Measurements from ENCODE around the gene RCE1. TPM values are rescaled to one million over a fixed set of nuclear protein-coding genes. Genes with fewer than 3 reads are reported as not detected.

Gene RCE1
- total RNA-seq, 2 donors from 2014 or later, result 25.5 to 28.3 TPM

DNA sequence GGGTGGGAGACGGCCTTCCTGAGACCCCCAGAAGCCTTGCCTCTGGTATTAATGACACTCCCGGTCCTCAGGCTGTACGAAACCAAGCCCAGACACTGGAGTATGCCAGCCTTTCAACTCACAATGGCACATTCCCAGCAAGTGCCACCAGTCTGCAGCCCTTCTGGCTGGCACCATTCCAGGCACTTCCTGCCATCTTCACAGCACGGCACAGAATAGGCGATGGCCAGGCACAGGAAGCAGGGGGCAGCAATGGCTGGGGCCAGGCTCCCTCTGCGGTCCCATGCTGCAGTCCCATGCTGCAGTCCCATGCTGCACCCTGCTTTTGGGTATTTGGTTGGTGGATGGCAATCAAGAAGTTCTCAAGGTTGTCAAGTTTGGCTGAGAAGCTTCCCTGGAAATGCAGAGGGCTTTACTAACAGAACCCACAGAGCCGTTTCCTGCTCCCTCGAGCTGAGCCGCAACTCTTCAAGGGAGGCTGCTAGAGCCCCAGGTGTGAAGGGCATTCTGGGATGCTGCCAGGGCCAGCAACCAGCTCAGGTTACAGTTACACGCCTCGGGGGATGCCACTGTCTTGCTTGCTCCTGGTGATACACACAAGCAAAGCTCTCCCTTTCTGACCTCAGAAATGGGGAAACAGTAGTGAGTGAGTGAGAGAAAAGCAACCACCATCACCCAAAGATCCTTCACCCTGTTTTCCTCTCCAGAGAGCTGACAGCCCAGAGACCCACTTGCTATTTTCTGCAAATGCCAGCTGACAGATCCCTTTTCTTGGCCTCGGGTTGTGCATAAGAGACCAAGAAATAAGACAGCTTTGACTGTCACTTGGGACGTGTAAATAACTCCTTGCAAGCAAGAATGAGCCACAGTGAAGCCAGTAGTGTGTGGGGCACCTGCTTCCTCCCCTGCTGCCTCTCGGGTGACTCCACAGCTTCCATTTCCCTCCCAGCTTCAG is 37.5 kb downstream of the RCE1 start:
- ATAC-seq, result no peak

DNA sequence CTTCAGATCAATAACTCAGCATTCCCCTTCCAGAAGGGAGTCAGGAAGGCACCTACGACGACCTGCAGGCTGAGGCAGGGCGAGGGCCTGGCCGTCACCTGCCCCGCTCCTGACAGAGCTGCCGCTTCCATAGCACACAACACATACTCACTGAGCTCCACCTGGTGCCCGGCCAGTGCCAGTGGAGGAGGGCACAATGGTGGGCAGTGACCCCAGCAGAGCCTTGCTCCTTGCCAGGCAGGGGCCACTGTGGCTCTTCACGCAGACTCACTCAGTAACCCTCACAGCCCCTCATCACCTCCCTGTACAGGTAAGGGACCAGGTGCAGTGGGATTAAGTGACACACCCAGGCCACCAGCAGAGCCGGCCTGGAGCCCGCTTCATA is 38.2 kb downstream of the RCE1 start:
- DNase-seq (no peak), ATAC-seq (no peak)
- intact Hi-C loops (cut with DNase I, micrococcal nuclease), result no loop called here

More for the DNA sequence above, 37.5 kb downstream of the RCE1 start:
- intact Hi-C loops (cut with DNase I, micrococcal nuclease), result no loop called here
- no peak for DNase-seq

DNA sequence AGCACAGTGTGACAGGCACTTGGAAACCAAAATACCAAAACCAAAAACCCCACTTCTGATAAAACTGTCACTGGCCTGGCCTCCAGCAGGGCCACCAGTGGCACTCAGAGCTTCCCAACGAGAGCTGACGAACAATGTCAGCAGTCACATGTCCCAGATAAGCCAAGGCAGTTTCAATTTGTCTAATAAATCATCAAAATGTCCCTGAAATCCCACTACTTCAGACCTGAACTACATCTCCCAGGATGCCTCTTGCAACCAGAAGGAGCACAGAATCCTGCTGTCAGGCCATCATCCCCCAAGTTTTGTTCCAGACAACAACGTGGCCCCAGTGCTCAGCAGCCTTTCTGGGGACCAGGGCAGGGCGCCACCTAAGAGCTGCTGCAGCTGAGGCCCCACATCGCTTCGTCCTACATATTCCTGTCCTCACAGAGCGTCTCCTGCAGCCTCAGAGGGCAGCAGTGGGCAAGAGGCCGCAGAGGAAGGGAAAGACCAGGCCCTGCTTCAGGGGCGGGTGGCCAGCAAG is 38.7 kb downstream of the RCE1 start:
- ATAC-seq (no peak), DNase-seq (no peak)
- intact Hi-C loops (cut with DNase I, micrococcal nuclease), result no loop called here

DNA sequence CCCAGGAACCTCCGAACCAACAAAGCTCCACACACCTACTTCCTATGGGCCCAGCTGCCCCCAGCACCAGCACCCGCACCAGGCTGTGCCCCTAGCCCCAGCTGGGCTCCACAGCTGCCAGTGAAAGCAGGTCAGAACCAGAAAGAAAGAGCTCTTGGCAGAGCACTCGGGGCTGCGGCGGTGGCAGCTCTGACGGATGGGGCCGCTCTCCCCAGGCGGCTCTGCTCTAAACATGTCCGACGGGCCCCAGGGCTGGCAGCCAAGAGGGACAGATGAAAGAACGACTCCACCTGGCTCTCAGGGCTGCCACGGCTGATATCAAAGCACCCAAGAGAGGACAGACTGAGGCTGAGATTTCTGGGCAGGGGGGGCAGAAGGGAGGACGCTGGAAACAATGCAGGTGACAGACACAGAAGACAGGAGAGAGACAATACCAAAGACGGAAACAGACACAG is 39.3 kb downstream of the RCE1 start:
- DNase-seq (no peak), ATAC-seq (peak; percentile 31)
- intact Hi-C loops (cut with DNase I, micrococcal nuclease), result no loop called here

DNA sequence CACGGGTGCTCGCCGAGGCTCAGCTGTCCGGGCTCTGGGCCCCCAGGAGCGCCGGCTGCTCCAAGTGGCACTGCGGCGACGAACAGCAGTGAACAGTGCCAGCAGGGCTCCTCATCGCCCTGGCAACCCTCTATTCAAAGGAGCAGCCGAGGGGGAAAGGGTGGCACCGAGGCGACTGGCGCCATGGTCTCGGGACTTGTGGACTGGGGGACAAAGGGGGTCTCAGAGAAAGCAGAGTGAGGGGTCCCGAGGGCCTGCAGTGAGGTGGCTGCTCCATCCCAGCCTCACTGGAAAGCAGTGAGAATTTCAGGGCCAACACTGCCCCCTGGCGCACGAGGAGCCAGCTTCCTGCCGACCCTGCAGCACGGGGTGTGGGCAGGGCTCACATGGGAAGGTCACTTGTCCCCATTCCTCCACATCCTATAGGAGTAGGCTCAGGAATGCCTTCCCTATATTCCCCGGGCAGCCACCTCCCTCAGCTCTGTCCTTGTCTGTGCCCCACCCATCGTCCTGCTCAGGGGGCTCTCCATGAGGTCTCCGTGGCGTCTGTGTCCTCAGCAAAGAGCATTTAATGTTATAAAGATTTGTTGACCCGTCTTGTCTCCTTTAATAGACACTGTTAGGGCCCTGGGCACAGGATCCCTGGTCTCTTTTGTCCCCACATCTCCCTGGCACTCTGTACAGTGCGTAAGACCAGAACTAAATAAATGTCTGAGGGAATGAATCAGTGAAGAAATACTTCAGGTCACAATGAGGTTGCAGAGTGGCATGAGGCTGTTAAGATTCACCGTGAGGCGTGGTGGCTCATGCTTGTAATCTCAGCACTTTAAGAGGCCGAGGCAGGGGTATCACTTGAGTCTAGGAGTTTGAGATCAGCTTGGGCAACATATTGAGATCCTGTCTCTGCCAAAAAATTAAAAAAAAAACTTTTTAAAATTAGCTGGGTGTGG is 40.0 kb downstream of the RCE1 start:
- intact Hi-C loops (cut with DNase I, micrococcal nuclease), result no loop called here
- peak; percentile 94 for ATAC-seq
- peak; percentile 68 to 89 for DNase-seq

DNA sequence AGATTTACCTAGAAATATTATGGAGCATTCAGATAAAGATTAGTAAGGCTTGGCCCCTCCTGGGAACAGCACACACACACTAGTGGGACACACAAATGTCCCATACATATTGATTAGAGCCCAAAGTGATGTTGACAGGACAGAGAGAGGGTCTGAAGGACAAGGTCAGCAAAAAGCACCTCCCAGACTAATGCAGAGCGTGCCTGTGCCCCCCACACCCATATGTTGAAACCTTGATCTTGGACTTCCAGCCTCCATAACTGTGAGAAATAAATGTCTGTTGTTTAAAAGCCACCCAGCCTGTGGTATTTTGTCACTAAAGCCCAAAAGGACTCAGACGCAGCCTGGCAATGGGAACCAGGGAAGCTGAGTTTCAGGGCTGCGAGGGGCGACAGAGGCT is 41.2 kb downstream of the RCE1 start:
- intact Hi-C loops (cut with DNase I, micrococcal nuclease), result no loop called here
- DNase-seq (no peak), ATAC-seq (no peak)

DNA sequence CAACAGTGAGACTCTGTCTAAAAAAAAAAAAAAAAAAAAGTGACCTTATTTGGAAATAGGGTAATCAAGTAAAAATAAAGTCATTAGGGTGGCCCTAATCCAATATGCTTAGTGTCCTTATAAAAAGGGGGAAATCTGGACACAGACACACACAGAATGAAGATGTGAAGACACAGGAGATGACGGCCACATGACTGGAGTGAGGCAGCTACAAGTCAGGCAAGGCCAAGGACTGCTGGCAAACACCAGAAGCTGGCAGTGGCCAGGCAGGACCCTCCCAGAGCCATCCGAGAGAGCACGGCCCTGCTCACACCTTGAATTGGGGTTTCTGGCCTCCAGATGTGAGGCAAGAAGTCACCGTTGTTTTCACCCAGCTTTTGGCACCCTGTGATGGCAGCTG is 42.2 kb downstream of the RCE1 start:
- ATAC-seq, result no peak
- DNase-seq, result no peak
- intact Hi-C loops (cut with DNase I, micrococcal nuclease), result no loop called here

DNA sequence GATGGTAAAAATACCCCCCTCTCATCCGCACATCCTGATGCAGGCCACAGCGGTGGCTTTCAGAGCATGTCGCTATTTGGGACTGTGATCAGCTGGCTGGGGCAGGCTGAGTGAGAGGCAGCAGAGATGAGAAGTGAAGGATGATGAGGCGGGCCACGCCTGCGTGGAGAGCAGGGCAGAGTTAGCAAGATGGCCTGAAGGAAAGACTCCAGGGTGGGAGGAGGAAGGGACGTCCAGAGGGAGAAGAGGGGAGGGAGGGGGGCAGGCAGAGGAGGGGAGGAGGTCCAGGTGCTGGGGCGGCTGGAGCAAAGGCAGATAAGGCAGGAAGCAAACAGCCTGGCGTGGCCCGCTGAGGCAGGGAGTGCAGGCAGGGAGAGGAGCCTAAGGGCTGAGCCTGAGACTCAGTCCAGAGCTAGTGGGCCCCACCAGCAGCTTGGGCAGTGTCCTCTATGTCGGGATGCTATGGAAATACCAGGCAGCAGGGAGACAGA is 42.8 kb downstream of the RCE1 start:
- ATAC-seq (no peak), DNase-seq (no peak)
- intact Hi-C loops (cut with DNase I, micrococcal nuclease), result no loop called here

DNA sequence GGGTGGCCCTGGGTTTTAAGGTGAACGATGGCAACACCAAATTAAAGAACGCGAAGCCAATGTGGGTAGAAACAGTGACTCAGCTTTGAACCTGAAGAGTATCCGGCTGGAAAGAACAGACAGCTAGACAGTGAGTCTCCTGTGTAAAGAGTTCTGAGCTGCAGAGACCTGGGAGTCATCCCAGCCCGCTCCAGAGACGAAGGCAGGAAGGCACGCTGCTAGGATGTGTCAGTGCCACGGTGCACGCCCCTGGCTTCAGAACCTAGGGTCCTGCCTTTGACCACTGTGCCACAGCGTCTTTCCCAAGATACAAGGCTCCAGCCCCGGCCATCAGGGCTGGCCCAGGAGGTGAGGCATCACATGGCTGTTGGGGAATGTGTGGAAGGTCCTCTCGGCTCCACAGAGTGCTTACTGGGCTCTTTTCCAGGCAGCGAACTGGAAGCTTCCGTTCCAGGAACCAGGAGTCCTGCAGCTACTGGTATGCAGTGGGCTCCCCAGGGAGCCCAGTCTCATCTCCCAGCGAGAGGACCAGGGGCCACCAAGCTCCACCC is 43.5 kb downstream of the RCE1 start:
- ATAC-seq, result no peak
- intact Hi-C loops (cut with DNase I, micrococcal nuclease), result no loop called here
- no peak for DNase-seq

DNA sequence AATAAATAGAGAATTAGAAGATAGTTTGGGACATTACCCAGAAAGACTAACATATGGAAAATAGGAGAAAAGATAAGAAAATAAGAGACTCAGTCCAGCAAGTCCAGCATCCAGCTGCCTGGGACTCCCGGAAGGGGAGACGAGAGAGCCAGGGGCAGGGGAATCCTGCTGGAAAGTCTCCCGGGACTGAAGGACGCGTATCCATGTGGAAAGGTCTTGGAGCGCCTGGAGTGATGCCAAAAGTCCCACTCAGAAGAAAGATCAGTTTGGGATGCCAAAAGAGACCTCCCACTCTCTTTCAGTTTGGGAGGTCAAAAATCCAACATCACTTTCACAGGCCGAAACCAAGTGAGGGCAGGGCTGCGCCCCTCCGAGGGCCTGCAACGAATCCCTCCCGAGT is 44.3 kb downstream of the RCE1 start:
- DNase-seq (no peak), ATAC-seq (no peak)
- intact Hi-C loops (cut with DNase I, micrococcal nuclease), result no loop called here

- intact Hi-C loops (cut with DNase I, micrococcal nuclease), result no loop called here
- ATAC-seq (no peak), DNase-seq (no peak)
Measured at GRCh38 chr11:66888282-66888681, 45.0 kb downstream of the RCE1 start.

- ATAC-seq, result no peak
- intact Hi-C loops (cut with DNase I, micrococcal nuclease), result no loop called here
- no peak for DNase-seq
Measured at GRCh38 chr11:66889960-66890359, 46.7 kb downstream of the RCE1 start.

- intact Hi-C loops (cut with DNase I, micrococcal nuclease), result no loop called here
- DNase-seq (peak in 1 of 2 donors; percentile 56), ATAC-seq (peak; percentile 97)
Measured at GRCh38 chr11:66891851-66892660, 48.8 kb downstream of the RCE1 start.

DNA sequence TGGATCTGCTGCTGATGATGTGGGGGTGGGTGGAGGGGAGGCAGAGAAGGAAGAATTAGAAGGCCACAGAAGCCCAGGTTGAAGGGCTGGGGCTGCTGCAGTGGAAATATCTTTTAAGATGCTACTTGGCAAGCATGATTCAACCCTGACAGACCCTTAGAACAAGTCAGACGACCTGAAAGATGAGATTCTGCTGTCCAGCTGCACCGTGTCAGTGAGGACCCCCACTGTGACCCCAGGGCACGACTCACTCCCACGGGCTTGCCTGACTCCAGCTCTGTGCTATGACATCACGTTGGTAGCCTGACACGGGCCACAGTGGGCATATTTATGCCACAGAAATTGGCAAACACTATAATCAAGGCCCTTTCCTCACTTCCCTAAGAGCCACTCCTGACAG is 49.7 kb downstream of the RCE1 start:
- ATAC-seq, result no peak
- DNase-seq, result no peak
- intact Hi-C loops (cut with DNase I, micrococcal nuclease), result no loop called here

DNA sequence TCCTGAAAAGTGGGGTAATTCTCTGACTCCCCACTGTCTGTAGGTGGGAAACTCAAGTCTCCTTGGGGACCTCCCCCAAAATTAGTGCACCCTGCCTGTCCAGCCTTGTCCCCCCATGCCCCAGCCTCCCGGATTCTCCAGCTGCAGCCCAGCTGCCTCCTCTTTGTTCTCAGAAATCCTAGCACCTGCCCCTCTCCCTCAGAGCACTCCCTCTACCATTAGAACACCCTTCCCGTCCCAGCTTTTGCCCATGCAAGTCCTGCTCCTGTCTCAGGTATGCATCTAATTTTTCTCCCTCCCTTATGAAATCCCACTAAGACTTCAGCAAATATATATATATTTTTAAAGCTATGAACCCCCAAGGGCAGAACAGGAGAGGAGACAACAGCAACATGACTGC is 50.9 kb downstream of the RCE1 start:
- no peak for DNase-seq
- intact Hi-C loops (cut with DNase I, micrococcal nuclease), result no loop called here

More for the DNA sequence above, 50.9 kb downstream of the RCE1 start:
- ATAC-seq, result no peak

Data from left colon (tissue), 2 donors.